Measurements from ENCODE around the gene FYB1.

FYB1 gene

GRCh38 chr5:39080168-39080567 lies 139.2 kb downstream of the FYB1 start:
- no peaks in the 10 kb centered on the region for H3K36me3 ChIP-seq (ENCODE audit: control insufficient read depth, insufficient read depth, low read length)
- H3K27me3 ChIP-seq (ENCODE audit: control insufficient read depth, insufficient read depth, low read length): no peaks in the 10 kb centered on the region
- no peak overlapping the region for H3K4me3 ChIP-seq (ENCODE audit: low read depth, low read length)
- peaks cover 2% of the 10 kb centered on the region for H3K4me1 ChIP-seq (ENCODE audit: control insufficient read depth, insufficient read depth, low read length)
- no peak overlapping the region for H3K9ac ChIP-seq (ENCODE audit: low read depth, low read length)
- H3K9me3 ChIP-seq (ENCODE audit: control insufficient read depth, insufficient read depth, low read length): no peaks in the 10 kb centered on the region

GRCh38 chr5:39079147-39079546 lies 140.2 kb downstream of the FYB1 start:
- H3K27me3 ChIP-seq (ENCODE audit: control insufficient read depth, insufficient read depth, low read length): no peaks in the 10 kb centered on the region
- peaks cover 2% of the 10 kb centered on the region for H3K4me1 ChIP-seq (ENCODE audit: control insufficient read depth, insufficient read depth, low read length)
- no peaks in the 10 kb centered on the region for H3K9me3 ChIP-seq (ENCODE audit: control insufficient read depth, insufficient read depth, low read length)
- no peak overlapping the region for H3K4me3 ChIP-seq (ENCODE audit: low read depth, low read length)
- H3K36me3 ChIP-seq (ENCODE audit: control insufficient read depth, insufficient read depth, low read length): peaks cover 2% of the 10 kb centered on the region
- no peak overlapping the region for H3K9ac ChIP-seq (ENCODE audit: low read depth, low read length)

- H3K4me1 ChIP-seq (ENCODE audit: control insufficient read depth, insufficient read depth, low read length): peaks cover 5% of the 10 kb centered on the region
- H3K36me3 ChIP-seq (ENCODE audit: control insufficient read depth, insufficient read depth, low read length): peaks cover 2% of the 10 kb centered on the region
- no peaks in the 10 kb centered on the region for H3K9me3 ChIP-seq (ENCODE audit: control insufficient read depth, insufficient read depth, low read length)
- no peaks in the 10 kb centered on the region for H3K27me3 ChIP-seq (ENCODE audit: control insufficient read depth, insufficient read depth, low read length)
- no peak overlapping the region for H3K9ac ChIP-seq (ENCODE audit: low read depth, low read length)
- no peak overlapping the region for H3K4me3 ChIP-seq (ENCODE audit: low read depth, low read length)
Observed at GRCh38 chr5:39076757-39077728, 142.3 kb downstream of the FYB1 start.

DNA sequence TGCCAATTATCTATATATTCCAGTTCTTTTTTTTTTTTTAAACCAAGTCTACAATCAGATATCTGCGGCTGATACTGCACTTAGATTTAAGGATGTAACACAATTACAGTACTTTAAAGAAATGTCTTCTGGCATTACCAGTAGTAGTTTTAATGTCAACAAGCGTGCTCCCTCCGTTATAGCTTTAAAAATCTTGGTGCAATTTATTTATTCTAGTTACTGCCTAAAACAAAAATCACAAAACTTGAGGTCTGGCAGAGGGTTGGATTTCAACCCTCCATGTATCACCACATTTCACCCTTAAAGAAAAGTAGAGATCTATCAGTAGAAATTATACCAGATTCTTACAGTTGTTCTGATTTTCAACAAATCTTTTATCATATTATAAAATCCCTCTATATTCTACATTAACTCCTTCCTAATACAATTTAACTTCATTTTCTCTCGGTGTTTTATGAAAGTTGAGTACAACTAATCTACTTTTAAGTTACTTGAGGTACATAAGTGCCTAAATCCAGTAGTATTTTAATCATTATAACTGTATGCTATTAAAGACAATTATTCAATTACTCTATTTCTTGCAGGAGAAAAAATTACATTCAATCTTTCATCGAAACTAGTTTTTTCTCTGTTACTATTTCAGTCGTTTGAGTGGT lies 143.1 kb downstream of the FYB1 start:
- no peak overlapping the region for H3K9ac ChIP-seq (ENCODE audit: low read depth, low read length)

GRCh38 chr5:39074017-39074814 lies 145.1 kb downstream of the FYB1 start, which contains the start of gene RICTOR:
TSS of gene RICTOR (minus strand) at chr5:39074399. CDS start at chr5:39074377, 22 bp downstream.
- H3K9ac ChIP-seq (ENCODE audit: low read depth, low read length): peak within 1 kb of the TSS; percentile 85
- peak within 1 kb of the TSS; percentile 82 for H3K4me3 ChIP-seq (ENCODE audit: low read depth, low read length)
- H3K4me1 ChIP-seq (ENCODE audit: control insufficient read depth, insufficient read depth, low read length): peaks cover 6% of the 10 kb centered on the region
- H3K9me3 ChIP-seq (ENCODE audit: control insufficient read depth, insufficient read depth, low read length): no peaks in the 10 kb centered on the region
- no peaks in the 10 kb centered on the region for H3K27me3 ChIP-seq (ENCODE audit: control insufficient read depth, insufficient read depth, low read length)
- peaks cover 2% of the 10 kb centered on the region for H3K36me3 ChIP-seq (ENCODE audit: control insufficient read depth, insufficient read depth, low read length)

More for the DNA sequence above, 143.1 kb downstream of the FYB1 start:
- H3K9me3 ChIP-seq (ENCODE audit: control insufficient read depth, insufficient read depth, low read length): no peaks in the 10 kb centered on the region
- H3K27me3 ChIP-seq (ENCODE audit: control insufficient read depth, insufficient read depth, low read length): no peaks in the 10 kb centered on the region
- peaks cover 5% of the 10 kb centered on the region for H3K4me1 ChIP-seq (ENCODE audit: control insufficient read depth, insufficient read depth, low read length)
- H3K36me3 ChIP-seq (ENCODE audit: control insufficient read depth, insufficient read depth, low read length): peaks cover 2% of the 10 kb centered on the region
- H3K4me3 ChIP-seq (ENCODE audit: low read depth, low read length): no peak overlapping the region

DNA sequence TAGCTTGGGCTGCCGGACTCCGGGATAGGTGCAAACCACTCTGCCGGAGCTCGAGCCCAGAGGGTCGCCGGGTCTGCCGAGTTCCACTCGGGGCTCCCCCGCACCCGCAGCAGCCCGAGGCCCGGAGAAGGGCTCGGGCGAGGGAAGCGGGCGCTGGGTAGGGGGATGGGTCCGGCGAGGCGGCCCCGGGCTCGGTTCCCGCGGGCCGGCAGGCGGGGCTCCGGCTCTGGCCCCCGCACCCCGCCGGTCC lies 145.7 kb downstream of the FYB1 start:
- Histone ChIP-seq H3K4me1 (ENCODE audit: control insufficient read depth, insufficient read depth, low read length) (peaks cover 6% of the 10 kb centered on the region), H3K9ac (ENCODE audit: low read depth, low read length) (peak overlapping the region; percentile 70), H3K9me3 (ENCODE audit: control insufficient read depth, insufficient read depth, low read length) (no peaks in the 10 kb centered on the region), H3K4me3 (ENCODE audit: low read depth, low read length) (peak overlapping the region; percentile 82), H3K36me3 (ENCODE audit: control insufficient read depth, insufficient read depth, low read length) (peaks cover 2% of the 10 kb centered on the region), H3K27me3 (ENCODE audit: control insufficient read depth, insufficient read depth, low read length) (no peaks in the 10 kb centered on the region)

DNA sequence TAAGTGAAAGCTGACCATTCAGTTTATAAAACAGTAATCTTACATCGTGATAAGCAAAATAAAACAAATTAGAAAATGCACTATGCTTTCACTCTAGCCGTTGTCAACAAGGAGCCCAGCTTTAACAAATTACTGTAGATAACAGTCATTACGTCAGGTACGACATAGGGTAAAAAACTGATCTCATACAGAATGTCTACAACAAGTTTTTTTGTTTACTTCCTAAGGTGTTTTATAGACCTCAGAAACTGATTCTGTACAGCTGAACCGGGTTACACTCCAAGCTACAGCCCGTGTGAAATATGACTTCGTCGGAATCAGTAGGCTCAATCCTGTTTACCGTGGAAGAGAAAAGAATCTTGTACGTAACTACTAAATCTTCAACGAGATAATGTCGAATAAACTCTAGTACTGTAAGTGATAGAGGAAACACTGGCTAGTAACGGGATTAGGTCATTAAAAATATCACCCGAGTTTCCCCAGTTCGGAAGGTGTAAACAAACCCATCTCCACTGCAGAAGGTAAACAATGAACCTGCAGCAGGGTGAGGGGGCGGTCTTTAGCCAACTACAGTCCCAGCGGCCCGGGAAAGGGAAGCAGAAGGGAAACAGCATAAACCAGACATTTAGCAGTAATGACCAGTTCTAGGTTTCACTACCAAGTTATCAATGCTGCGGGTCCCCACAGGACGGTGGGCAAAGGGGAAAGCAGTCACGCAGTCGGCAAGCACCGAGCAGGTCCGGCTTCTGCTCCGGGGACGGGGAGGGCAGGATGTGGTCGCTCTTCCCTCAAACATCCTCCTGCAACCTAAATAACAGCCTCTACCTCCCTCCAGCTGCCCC lies 146.2 kb downstream of the FYB1 start:
- H3K4me3 ChIP-seq (ENCODE audit: low read depth, low read length): peak overlapping the region; percentile 82

DNA sequence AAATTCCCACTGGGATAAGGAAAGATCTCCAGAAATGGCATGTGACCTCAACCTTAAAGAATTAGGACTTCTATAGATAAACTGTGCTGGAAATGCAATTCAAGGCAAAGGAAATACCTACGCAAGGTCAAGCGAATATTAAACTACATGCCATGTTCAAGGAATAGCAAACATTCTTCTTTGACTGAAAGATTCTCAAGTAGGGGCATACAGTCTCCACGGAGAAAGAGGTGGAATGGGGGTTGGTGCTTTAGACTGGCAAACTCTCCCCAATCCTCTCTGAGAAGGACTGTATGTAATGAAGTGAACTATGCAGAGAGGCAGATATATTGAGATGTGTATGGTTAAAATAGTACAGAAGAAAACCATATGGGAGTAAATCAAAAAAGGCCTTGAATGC lies 151.3 kb downstream of the FYB1 start:
- Histone ChIP-seq H3K4me3 (ENCODE audit: low read depth, low read length) (no peak overlapping the region), H3K4me1 (ENCODE audit: control insufficient read depth, insufficient read depth, low read length) (peaks cover 7% of the 10 kb centered on the region), H3K9ac (ENCODE audit: low read depth, low read length) (no peak overlapping the region), H3K9me3 (ENCODE audit: control insufficient read depth, insufficient read depth, low read length) (no peaks in the 10 kb centered on the region), H3K36me3 (ENCODE audit: control insufficient read depth, insufficient read depth, low read length) (no peaks in the 10 kb centered on the region), H3K27me3 (ENCODE audit: control insufficient read depth, insufficient read depth, low read length) (no peaks in the 10 kb centered on the region)

More for the DNA sequence above, 146.2 kb downstream of the FYB1 start:
- Histone ChIP-seq H3K9ac (ENCODE audit: low read depth, low read length) (peak overlapping the region; percentile 70), H3K4me1 (ENCODE audit: control insufficient read depth, insufficient read depth, low read length) (peaks cover 10% of the 10 kb centered on the region), H3K36me3 (ENCODE audit: control insufficient read depth, insufficient read depth, low read length) (peaks cover 2% of the 10 kb centered on the region), H3K9me3 (ENCODE audit: control insufficient read depth, insufficient read depth, low read length) (no peaks in the 10 kb centered on the region), H3K27me3 (ENCODE audit: control insufficient read depth, insufficient read depth, low read length) (no peaks in the 10 kb centered on the region)

GRCh38 chr5:39064450-39064849 lies 154.9 kb downstream of the FYB1 start:
- H3K9me3 ChIP-seq (ENCODE audit: control insufficient read depth, insufficient read depth, low read length): no peaks in the 10 kb centered on the region
- no peaks in the 10 kb centered on the region for H3K36me3 ChIP-seq (ENCODE audit: control insufficient read depth, insufficient read depth, low read length)
- no peak overlapping the region for H3K4me3 ChIP-seq (ENCODE audit: low read depth, low read length)
- H3K9ac ChIP-seq (ENCODE audit: low read depth, low read length): no peak overlapping the region
- peaks cover 3% of the 10 kb centered on the region for H3K4me1 ChIP-seq (ENCODE audit: control insufficient read depth, insufficient read depth, low read length)
- no peaks in the 10 kb centered on the region for H3K27me3 ChIP-seq (ENCODE audit: control insufficient read depth, insufficient read depth, low read length)

GRCh38 chr5:39063037-39063436 lies 156.3 kb downstream of the FYB1 start:
- H3K36me3 ChIP-seq (ENCODE audit: control insufficient read depth, insufficient read depth, low read length): no peaks in the 10 kb centered on the region
- no peak overlapping the region for H3K4me3 ChIP-seq (ENCODE audit: low read depth, low read length)
- no peaks in the 10 kb centered on the region for H3K9me3 ChIP-seq (ENCODE audit: control insufficient read depth, insufficient read depth, low read length)
- H3K9ac ChIP-seq (ENCODE audit: low read depth, low read length): no peak overlapping the region
- no peaks in the 10 kb centered on the region for H3K4me1 ChIP-seq (ENCODE audit: control insufficient read depth, insufficient read depth, low read length)
- no peaks in the 10 kb centered on the region for H3K27me3 ChIP-seq (ENCODE audit: control insufficient read depth, insufficient read depth, low read length)

- no peak overlapping the region for H3K9ac ChIP-seq (ENCODE audit: low read depth, low read length)
- H3K4me1 ChIP-seq (ENCODE audit: control insufficient read depth, insufficient read depth, low read length): no peaks in the 10 kb centered on the region
- H3K36me3 ChIP-seq (ENCODE audit: control insufficient read depth, insufficient read depth, low read length): no peaks in the 10 kb centered on the region
- H3K4me3 ChIP-seq (ENCODE audit: low read depth, low read length): no peak overlapping the region
- no peaks in the 10 kb centered on the region for H3K27me3 ChIP-seq (ENCODE audit: control insufficient read depth, insufficient read depth, low read length)
- H3K9me3 ChIP-seq (ENCODE audit: control insufficient read depth, insufficient read depth, low read length): no peaks in the 10 kb centered on the region
Observed at GRCh38 chr5:39062530-39062929, 156.8 kb downstream of the FYB1 start.

Measured in iPS-15b (cell line).